Coronary artery (tissue), 2 donors: Measurements from ENCODE around the gene NRM.

ENCODE experiments used
- DNase-seq: peaks from one replicate; pipeline ENCODE4 v3.0.0-alpha.2; 2017; ENCODE audit warnings: low spot score
- H3K27ac ChIP-seq, 2 donors: fragments of 200-600 bp; sonication (generic); one replicate each; pipeline ENCODE4 v1.5.1; 2016 to 2019
- H3K4me3 ChIP-seq: fragments of 200-600 bp; sonication (generic); 2 replicates; pipeline ENCODE4 v1.5.1; 2016; ENCODE audit warnings: mild to moderate bottlenecking, moderate library complexity
- CTCF ChIP-seq: fragments of 200-600 bp; sonication (generic); IDR thresholded peaks from one replicate; pipeline ENCODE4 v1.5.1; 2019; ENCODE audit warnings: antibody characterized with exemption

Gene NRM

GRCh38 chr6:30647242-30648116 lies 43.3 kb downstream of the NRM start:
- peak; percentile 76 for DNase-seq
- Histone ChIP-seq H3K4me3 (peak overlapping the region; percentile 100), H3K27ac (peak overlapping the region; percentile 70 to 96)
- no peak for TF ChIP-seq CTCF

- no peak for TF ChIP-seq CTCF
- H3K27ac ChIP-seq, result peak within 1 kb of the TSS; percentile 70 to 96
- DNase-seq, result peak; percentile 89
- peak within 1 kb of the TSS; percentile 100 for H3K4me3 ChIP-seq
Measured at GRCh38 chr6:30646450-30647241, 44.1 kb downstream of the NRM start, which contains the start of gene C6orf136. TSS of gene C6orf136 (plus strand) at chr6:30647133. CDS start at chr6:30647232, 99 bp downstream.

- DNase-seq, result no peak
- H3K27ac ChIP-seq, result no peak overlapping the region
- TF ChIP-seq CTCF, result no peak
- H3K4me3 ChIP-seq, result no peak overlapping the region
Measured at GRCh38 chr6:30645989-30646388, 44.8 kb downstream of the NRM start.

- no peak overlapping the region for H3K4me3 ChIP-seq
- no peak for DNase-seq
- no peak for TF ChIP-seq CTCF
- H3K27ac ChIP-seq, result no peak overlapping the region
Measured at GRCh38 chr6:30644769-30645168, 46.0 kb downstream of the NRM start.

GRCh38 chr6:30643656-30644055 lies 47.1 kb downstream of the NRM start:
- DNase-seq, result no peak
- H3K4me3 ChIP-seq, result no peak overlapping the region
- H3K27ac ChIP-seq, result no peak overlapping the region
- no peak for TF ChIP-seq CTCF

GRCh38 chr6:30641048-30641447 lies 49.7 kb downstream of the NRM start:
- no peak for DNase-seq
- no peak for TF ChIP-seq CTCF
- no peak overlapping the region for H3K4me3 ChIP-seq
- H3K27ac ChIP-seq, result no peak overlapping the region
